ENCODE data around the gene FBXO41.
A peak's percentile ranks its signal among the peaks of the same experiment; 100 is the strongest.

FBXO41 gene

GRCh38 chr2:73239776-73240175, 44.5 kb downstream of the FBXO41 start:
- no peak for DNase-seq (ENCODE audit: low spot score)

GRCh38 chr2:73238976-73239375, 45.3 kb downstream of the FBXO41 start:
- no peak for DNase-seq (ENCODE audit: low spot score)

GRCh38 chr2:73238149-73238548, 46.1 kb downstream of the FBXO41 start:
- no peak for DNase-seq (ENCODE audit: low spot score)

- no peak for DNase-seq (ENCODE audit: low spot score)
Observed at GRCh38 chr2:73237168-73237567, 47.1 kb downstream of the FBXO41 start.

- DNase-seq (ENCODE audit: low spot score) = no peak
Observed at GRCh38 chr2:73235315-73236028, 48.8 kb downstream of the FBXO41 start.

- peak; percentile 90 for DNase-seq (ENCODE audit: low spot score)
Observed at GRCh38 chr2:73233932-73234832, 50.1 kb downstream of the FBXO41 start, which contains the start of gene CCT7. Gene CCT7, plus strand, starts transcription at chr2:73234308. Its CDS starts 71 bp downstream, at chr2:73234379.

- peak; percentile 99 for DNase-seq (ENCODE audit: low spot score)
Observed at GRCh38 chr2:73233154-73233931, 50.9 kb downstream of the FBXO41 start, which contains the start of gene PRADC1. Gene PRADC1, minus strand, starts transcription at chr2:73233239. Its CDS starts 79 bp downstream, at chr2:73233160.

- DNase-seq (ENCODE audit: low spot score) = peak; percentile 44
Observed at GRCh38 chr2:73232403-73233153, 51.7 kb downstream of the FBXO41 start.

- DNase-seq (ENCODE audit: low spot score) = no peak
Observed at GRCh38 chr2:73228631-73229030, 55.6 kb downstream of the FBXO41 start.

- no peak for DNase-seq (ENCODE audit: low spot score)
Observed at GRCh38 chr2:73227086-73227485, 57.2 kb downstream of the FBXO41 start.

GRCh38 chr2:73225513-73226360, 58.5 kb downstream of the FBXO41 start:
- no peak for DNase-seq (ENCODE audit: low spot score)

- no peak for DNase-seq (ENCODE audit: low spot score)
Observed at GRCh38 chr2:73223821-73224220, 60.5 kb downstream of the FBXO41 start.

- DNase-seq (ENCODE audit: low spot score) = no peak
Observed at GRCh38 chr2:73218298-73218697, 66.0 kb downstream of the FBXO41 start.

- DNase-seq (ENCODE audit: low spot score) = no peak
Observed at GRCh38 chr2:73217826-73218225, 66.5 kb downstream of the FBXO41 start.

GRCh38 chr2:73217160-73217559, 67.1 kb downstream of the FBXO41 start:
- no peak for DNase-seq (ENCODE audit: low spot score)

- DNase-seq (ENCODE audit: low spot score) = no peak
Observed at GRCh38 chr2:73215254-73215653, 69.0 kb downstream of the FBXO41 start.

- peak; percentile 91 for DNase-seq (ENCODE audit: low spot score)
Observed at GRCh38 chr2:73214120-73215035, 69.9 kb downstream of the FBXO41 start, which contains the start of gene SMYD5. Gene SMYD5, plus strand, starts transcription at chr2:73214245. Its CDS starts 22 bp downstream, at chr2:73214267.

- DNase-seq (ENCODE audit: low spot score) = peak; percentile 85
Observed at GRCh38 chr2:73212448-73213176, 71.7 kb downstream of the FBXO41 start.

GRCh38 chr2:73212098-73212447, 72.2 kb downstream of the FBXO41 start:
- no peak for DNase-seq (ENCODE audit: low spot score)

All from germinal center (tissue), 1 donor.